SK-N-SH (cell line): Measurements from ENCODE around the gene ABCA9. TPM values are rescaled to one million over a fixed set of nuclear protein-coding genes. Genes with fewer than 3 reads are reported as not detected.

ENCODE experiments used
- CTCF ChIA-PET: fragments of 300-600, 350-600 bp; formaldehyde crosslinking; extraction: SDS; loops from one replicate; lab custom pipeline; 2021; lab: Yijun Ruan, JAX
- POLR2A ChIA-PET: fragments of 350-600 bp; sonication (Branson Sonifier 250); formaldehyde crosslinking; extraction: SDS; loops from one replicate; lab custom pipeline; 2020; ENCODE audit warnings: antibody characterized with exemption, inconsistent platforms; lab: Yijun Ruan, JAX
- DNase-seq: peaks from one replicate; pipeline ENCODE4 v3.0.0; 2012
- H2AFZ ChIP-seq: fragments of 200-600 bp; sonication (generic); 2 replicates; pipeline ENCODE4 v1.8.1; 2016; ENCODE audit warnings: antibody characterized with exemption, mild to moderate bottlenecking, low read depth
- H3F3A ChIP-seq: fragments of 200-600 bp; sonication (generic); replicated peaks from 2 replicates; pipeline ENCODE3; 2016; ENCODE audit warnings: antibody characterized with exemption, mild to moderate bottlenecking; ENCODE audit not compliant: insufficient read depth
- H3K27ac ChIP-seq, 2 experiments: fragments of 200-500 bp in 1 of 2; fragments of 200-600 bp in 1 of 2; sonication (Bioruptor generic) in 1 of 2; sonication (generic), shearing (Covaris generic) in 1 of 2; 2 replicates each; pipeline versions ENCODE4 v1.5.1 to v1.6.1; 2014 to 2016; ENCODE audit warnings: low read depth in 2 of 2, inconsistent platforms in 1 of 2, low read length in 1 of 2, mild to moderate bottlenecking in 1 of 2, mixed read lengths in 1 of 2
- H3K27me3 ChIP-seq: fragments of 200-600 bp; sonication (generic), shearing (Covaris generic); 2 replicates; pipeline ENCODE4 v1.6.1; 2016; ENCODE audit warnings: mixed run types; ENCODE audit not compliant: insufficient read depth
- H3K36me3 ChIP-seq, 2 experiments: fragments of 200-500 bp in 1 of 2; fragments of 200-600 bp in 1 of 2; sonication (Bioruptor generic) in 1 of 2; sonication (generic) in 1 of 2; replicated peaks in 1 of 2; 2 replicates each; pipeline versions ENCODE3 to v1.5.1; 2014 to 2016; ENCODE audit warnings: low read length in 1 of 2, mild to moderate bottlenecking in 1 of 2; ENCODE audit not compliant: insufficient read depth in 2 of 2, control insufficient read depth in 1 of 2
- H3K4me1 ChIP-seq, 2 experiments: fragments of 200-500 bp in 1 of 2; fragments of 200-600 bp in 1 of 2; sonication (Bioruptor generic) in 1 of 2; sonication (generic), shearing (Covaris generic) in 1 of 2; 2 replicates each; pipeline versions ENCODE4 v1.5.1 to v1.6.1; 2014 to 2016; ENCODE audit warnings: low read depth in 1 of 2, low read length in 1 of 2, mixed run types in 1 of 2; ENCODE audit not compliant: insufficient read depth in 2 of 2, control insufficient read depth in 1 of 2
- H3K4me2 ChIP-seq: fragments of 200-600 bp; sonication (generic), shearing (Covaris generic); 2 replicates; pipeline ENCODE4 v1.6.1; 2017; ENCODE audit warnings: mixed run types
- H3K4me3 ChIP-seq, 2 experiments: fragments of 200-500 bp in 1 of 2; fragments of 200-600 bp in 1 of 2; sonication (Bioruptor generic) in 1 of 2; sonication (generic), shearing (Covaris generic) in 1 of 2; 2 replicates each; pipeline versions ENCODE4 v1.5.1 to v1.8.1; 2014 to 2016; ENCODE audit warnings: low read depth in 2 of 2, inconsistent platforms in 1 of 2, low read length in 1 of 2, mild to moderate bottlenecking in 1 of 2, mixed read lengths in 1 of 2, moderate library complexity in 1 of 2
- H3K79me2 ChIP-seq: fragments of 200-600 bp; sonication (generic); 2 replicates; pipeline ENCODE4 v1.8.1; 2017; ENCODE audit warnings: mild to moderate bottlenecking; ENCODE audit not compliant: insufficient read depth
- H3K9ac ChIP-seq: fragments of 200-600 bp; sonication (generic); 2 replicates; pipeline ENCODE4 v1.6.1; 2017; ENCODE audit warnings: mixed run types
- H3K9me2 ChIP-seq: fragments of 200-600 bp; sonication (generic); 2 replicates; pipeline ENCODE4 v1.6.1; 2017; ENCODE audit warnings: mixed run types
- H3K9me3 ChIP-seq: fragments of 200-600 bp; sonication (generic); 2 replicates; pipeline ENCODE4 v1.6.1; 2017; ENCODE audit warnings: mixed run types, mild to moderate bottlenecking, moderate library complexity
- H4K20me1 ChIP-seq: fragments of 200-600 bp; sonication (generic); 2 replicates; pipeline ENCODE4 v1.6.1; 2017; ENCODE audit warnings: mild to moderate bottlenecking, mixed run types; ENCODE audit not compliant: insufficient read depth
- CHD2 ChIP-seq: fragments of 150-350 bp; IDR thresholded peaks from 2 replicates; pipeline ENCODE4 v1.6.1; 2018; ENCODE audit warnings: low read length; ENCODE audit not compliant: partially characterized antibody
- ELF1 ChIP-seq: IDR thresholded peaks from 2 replicates; pipeline ENCODE4 v1.4.0; 2012
- EZH2phosphoT487 ChIP-seq: fragments of 200-600 bp; sonication (generic); IDR thresholded peaks from 2 replicates; pipeline ENCODE4 v1.6.1; 2017; ENCODE audit warnings: low read depth, mixed run types, mild to moderate bottlenecking, antibody characterized with exemption, moderate library complexity, borderline replicate concordance
- FOSL2 ChIP-seq: IDR thresholded peaks from 2 replicates; pipeline ENCODE4 v1.4.0; 2012; ENCODE audit warnings: low read depth, mild to moderate bottlenecking, moderate library complexity, borderline replicate concordance
- FOXJ3 ChIP-seq: sonication (generic); formaldehyde crosslinking; IDR thresholded peaks from 2 replicates; pipeline ENCODE4 v1.5.1; 2020; ENCODE audit warnings: mild to moderate bottlenecking, missing genetic modification reagents
- GABPA ChIP-seq: IDR thresholded peaks from 2 replicates; pipeline ENCODE4 v1.4.0; 2012; ENCODE audit warnings: low read depth, mild to moderate bottlenecking
- GATA2 ChIP-seq: sonication (generic); formaldehyde crosslinking; IDR thresholded peaks from 2 replicates; pipeline ENCODE4 v1.5.0; 2020; ENCODE audit warnings: mild to moderate bottlenecking, missing genetic modification reagents
- JUND ChIP-seq: IDR thresholded peaks from 2 replicates; pipeline ENCODE4 v1.4.0; 2012
- NFIC ChIP-seq: IDR thresholded peaks from 2 replicates; pipeline ENCODE4 v1.4.0; 2012; ENCODE audit warnings: borderline replicate concordance
- NRF1 ChIP-seq: IDR thresholded peaks from 2 replicates; pipeline ENCODE4 v1.6.1; 2012; ENCODE audit warnings: low read depth, mild to moderate bottlenecking, low read length
- RAD21 ChIP-seq: IDR thresholded peaks from 2 replicates; pipeline ENCODE4 v1.6.1; 2012; ENCODE audit warnings: mild to moderate bottlenecking, low read length
- RCOR1 ChIP-seq: fragments of 150-350 bp; IDR thresholded peaks from 2 replicates; pipeline ENCODE4 v1.6.1; 2017; ENCODE audit warnings: antibody characterized with exemption, low read length
- RFX5 ChIP-seq: IDR thresholded peaks from 2 replicates; pipeline ENCODE4 v1.6.1; 2012; ENCODE audit warnings: mild to moderate bottlenecking, improper control_type of control experiment, low read length
- TCF12 ChIP-seq: IDR thresholded peaks from 2 replicates; pipeline ENCODE4 v1.4.0; 2012
- TEAD4 ChIP-seq: IDR thresholded peaks from 2 replicates; pipeline ENCODE4 v1.4.0; 2012; ENCODE audit warnings: mild to moderate bottlenecking, borderline replicate concordance; ENCODE audit not compliant: insufficient read depth
- YY1 ChIP-seq: IDR thresholded peaks from 2 replicates; pipeline ENCODE4 v1.4.0; 2012; ENCODE audit warnings: low read depth, mild to moderate bottlenecking
- WGBS: methylation state at CpG from one replicate; pipeline ENCODE4 v1.1.6; 2017; ENCODE audit warnings: low lambda C conversion rate; 5-methylcytosine and 5-hydroxymethylcytosine counted together
- polyA plus RNA-seq, 3 experiments: library from polyadenylated mRNA; depleted of rRNA; stranded (reverse); fragments of >200 nt; gene quantifications; 2 replicates each; pipeline ENCODE4 v1.2.3, GENCODE V29; 2012
- TF ChIP-seq, protein P1 (sequence below): fragments of 200-600 bp; sonication (generic); IDR thresholded peaks from 2 replicates; pipeline ENCODE4 v1.6.1; 2017; ENCODE audit warnings: antibody characterized with exemption, mild to moderate bottlenecking, moderate library complexity
- TF ChIP-seq, protein P2 (sequence below): fragments of 150-350 bp; IDR thresholded peaks from 2 replicates; pipeline ENCODE4 v1.6.1; 2016; ENCODE audit warnings: mild to moderate bottlenecking, low read depth, low read length
- TF ChIP-seq, protein P3 (sequence below): IDR thresholded peaks from 2 replicates; pipeline ENCODE4 v1.4.0; 2012; ENCODE audit warnings: low read depth, borderline replicate concordance
- TF ChIP-seq, protein P4 (sequence below): IDR thresholded peaks from 2 replicates; pipeline ENCODE4 v1.4.0; 2012; ENCODE audit warnings: low read depth

ABCA9 gene
- polyA plus RNA-seq, 1 of the 3 experiments (the other 2 are of a cell fraction) = 0.07 TPM

DNA sequence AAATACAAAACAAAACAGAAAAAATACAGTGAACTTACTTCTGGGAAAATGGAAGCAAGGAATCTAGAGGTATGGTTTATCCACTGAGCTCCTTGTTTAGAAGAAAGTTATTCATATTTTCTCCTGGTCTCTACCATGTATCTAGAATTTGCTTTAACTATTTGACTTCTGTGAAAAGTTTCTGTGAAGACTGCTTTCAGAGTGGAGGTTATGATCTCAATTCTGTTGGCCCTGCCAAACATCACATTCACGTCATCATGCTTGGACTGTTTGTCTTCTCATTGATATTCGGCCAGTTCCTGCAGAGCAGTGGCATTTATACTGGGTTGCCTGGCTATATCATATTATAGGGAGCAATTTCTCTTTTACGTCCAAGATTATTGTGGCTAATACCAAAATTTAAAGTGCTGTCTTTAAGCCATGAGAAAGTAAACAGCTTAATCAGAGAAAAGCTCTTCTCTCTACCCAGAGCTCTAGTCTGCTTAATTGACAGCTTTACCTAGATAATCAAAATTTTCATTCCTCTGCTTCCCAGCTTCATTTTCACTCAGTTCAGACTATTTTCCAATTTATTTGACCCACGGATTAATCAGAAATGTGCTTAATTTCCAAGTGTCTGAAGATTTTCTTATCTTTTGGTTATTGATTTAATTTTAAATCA is 105.4 kb downstream of the ABCA9 start, which contains the start of gene ABCA8:
Gene ABCA8, minus strand, starts transcription at position 212 of the 661 bp plus-strand sequence. CDS start 13,358 bp downstream, outside the sequence.
- DNase-seq = no peak
- Histone ChIP-seq H4K20me1 (no peaks in the 10 kb centered on the region), H3K27me3 (no peaks in the 10 kb centered on the region; the same call in 1 of the 2 replicates), H3K4me3 (peak within 1 kb of the TSS; percentile 7 to 15; a peak in 2 of 4 replicates), H3K4me2 (peak within 1 kb of the TSS; percentile 9; the same call in 1 of the 2 replicates), H3K79me2 (no peaks in the 10 kb centered on the region), H3F3A (no peaks in the 10 kb centered on the region), H3K9me2 (no peaks in the 10 kb centered on the region), H3K4me1 (no peaks in the 10 kb centered on the region), H3K9ac (no peak within 1 kb of the TSS), H3K9me3 (no peaks in the 10 kb centered on the region), H3K36me3 (no peaks in the 10 kb centered on the region), H3K27ac (no peak within 1 kb of the TSS), H2AFZ (peak within 1 kb of the TSS; percentile 54)
- ChIA-PET POLR2A (no interaction called here), CTCF (interaction anchor here (1.0 to 1.1 kb wide), 2 partner anchors 9 to 48 kb away, joined by 3 read pairs; no protein-coding TSS in a partner anchor)
- TF ChIP-seq, protein P1, sequence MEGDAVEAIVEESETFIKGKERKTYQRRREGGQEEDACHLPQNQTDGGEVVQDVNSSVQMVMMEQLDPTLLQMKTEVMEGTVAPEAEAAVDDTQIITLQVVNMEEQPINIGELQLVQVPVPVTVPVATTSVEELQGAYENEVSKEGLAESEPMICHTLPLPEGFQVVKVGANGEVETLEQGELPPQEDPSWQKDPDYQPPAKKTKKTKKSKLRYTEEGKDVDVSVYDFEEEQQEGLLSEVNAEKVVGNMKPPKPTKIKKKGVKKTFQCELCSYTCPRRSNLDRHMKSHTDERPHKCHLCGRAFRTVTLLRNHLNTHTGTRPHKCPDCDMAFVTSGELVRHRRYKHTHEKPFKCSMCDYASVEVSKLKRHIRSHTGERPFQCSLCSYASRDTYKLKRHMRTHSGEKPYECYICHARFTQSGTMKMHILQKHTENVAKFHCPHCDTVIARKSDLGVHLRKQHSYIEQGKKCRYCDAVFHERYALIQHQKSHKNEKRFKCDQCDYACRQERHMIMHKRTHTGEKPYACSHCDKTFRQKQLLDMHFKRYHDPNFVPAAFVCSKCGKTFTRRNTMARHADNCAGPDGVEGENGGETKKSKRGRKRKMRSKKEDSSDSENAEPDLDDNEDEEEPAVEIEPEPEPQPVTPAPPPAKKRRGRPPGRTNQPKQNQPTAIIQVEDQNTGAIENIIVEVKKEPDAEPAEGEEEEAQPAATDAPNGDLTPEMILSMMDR = no peak
- TF ChIP-seq, protein P2, sequence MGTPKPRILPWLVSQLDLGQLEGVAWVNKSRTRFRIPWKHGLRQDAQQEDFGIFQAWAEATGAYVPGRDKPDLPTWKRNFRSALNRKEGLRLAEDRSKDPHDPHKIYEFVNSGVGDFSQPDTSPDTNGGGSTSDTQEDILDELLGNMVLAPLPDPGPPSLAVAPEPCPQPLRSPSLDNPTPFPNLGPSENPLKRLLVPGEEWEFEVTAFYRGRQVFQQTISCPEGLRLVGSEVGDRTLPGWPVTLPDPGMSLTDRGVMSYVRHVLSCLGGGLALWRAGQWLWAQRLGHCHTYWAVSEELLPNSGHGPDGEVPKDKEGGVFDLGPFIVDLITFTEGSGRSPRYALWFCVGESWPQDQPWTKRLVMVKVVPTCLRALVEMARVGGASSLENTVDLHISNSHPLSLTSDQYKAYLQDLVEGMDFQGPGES = no peak
- TF ChIP-seq NRF1 = no peak
- no peak for TF ChIP-seq ELF1
- TF ChIP-seq, protein P3, sequence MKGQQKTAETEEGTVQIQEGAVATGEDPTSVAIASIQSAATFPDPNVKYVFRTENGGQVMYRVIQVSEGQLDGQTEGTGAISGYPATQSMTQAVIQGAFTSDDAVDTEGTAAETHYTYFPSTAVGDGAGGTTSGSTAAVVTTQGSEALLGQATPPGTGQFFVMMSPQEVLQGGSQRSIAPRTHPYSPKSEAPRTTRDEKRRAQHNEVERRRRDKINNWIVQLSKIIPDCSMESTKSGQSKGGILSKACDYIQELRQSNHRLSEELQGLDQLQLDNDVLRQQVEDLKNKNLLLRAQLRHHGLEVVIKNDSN = no peak
- TF ChIP-seq TCF12 = no peak
- 4% methylated on average over 4 of the region's 4 CpGs for WGBS

DNA sequence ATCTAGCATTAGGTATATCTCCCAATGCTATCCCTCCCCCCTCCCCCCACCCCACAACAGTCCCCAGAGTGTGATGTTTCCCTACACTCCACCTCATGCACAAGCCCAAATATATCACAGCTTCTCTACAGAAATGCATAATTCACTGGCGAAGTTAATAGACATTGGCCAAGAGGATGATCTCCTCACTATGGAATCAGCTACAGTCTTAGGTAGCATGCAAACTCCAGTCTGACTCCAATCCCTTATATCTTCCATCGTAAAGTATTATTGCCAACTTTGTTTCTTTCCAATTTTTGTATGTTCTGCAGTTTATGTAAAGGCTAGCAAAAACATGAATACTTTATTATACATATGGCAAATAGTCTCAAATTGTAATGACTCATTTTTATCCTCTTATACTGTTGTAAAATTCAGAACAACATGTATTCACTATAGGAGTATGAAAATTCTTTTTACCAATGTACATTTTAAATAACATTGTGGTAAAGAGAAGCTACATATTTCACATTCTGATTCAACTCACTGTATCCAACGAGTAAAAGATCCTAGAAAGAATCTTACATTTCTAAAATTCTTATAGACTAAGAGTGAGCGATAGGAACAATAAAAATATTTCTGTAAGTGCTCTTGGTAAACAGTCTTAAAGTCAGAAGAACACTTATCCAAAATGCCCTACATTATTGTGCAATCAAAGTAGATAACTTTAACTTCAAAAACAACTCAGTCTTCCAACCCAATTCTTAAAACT is 106.4 kb downstream of the ABCA9 start:
- H3K4me3 ChIP-seq = peak overlapping the region in 1 of 2 experiments; percentile 15; a peak in 2 of 4 replicates
- H4K20me1 ChIP-seq = no peaks in the 10 kb centered on the region
- H3K27ac ChIP-seq = no peak overlapping the region
- H2AFZ ChIP-seq = 0 out of 2 replicates have a peak overlapping the region, but pooled peaks have one; percentile 54
- no peak overlapping the region for H3K9ac ChIP-seq
- DNase-seq = no peak
- H3K27me3 ChIP-seq = no peaks in the 10 kb centered on the region; the same call in 1 of the 2 replicates
- ChIA-PET CTCF (interaction anchor here (0.9 to 1.0 kb wide), 2 partner anchors 10 to 13 kb away, joined by 3 read pairs; no protein-coding TSS in a partner anchor), POLR2A (no interaction called here)
- no peaks in the 10 kb centered on the region for H3F3A ChIP-seq
- no peaks in the 10 kb centered on the region for H3K9me2 ChIP-seq
- TF ChIP-seq ELF1 (no peak), CHD2 (no peak), RAD21 (no peak), RFX5 (no peak), GATA2 (CRISPR knock-in tag) (no peak), GABPA (no peak), YY1 (no peak), NRF1 (no peak), JUND (no peak), EZH2phosphoT487 (no peak), TEAD4 (no peak), FOXJ3 (CRISPR knock-in tag) (no peak), NFIC (no peak), FOSL2 (no peak), RCOR1 (no peak)
- TF ChIP-seq, protein P4, sequence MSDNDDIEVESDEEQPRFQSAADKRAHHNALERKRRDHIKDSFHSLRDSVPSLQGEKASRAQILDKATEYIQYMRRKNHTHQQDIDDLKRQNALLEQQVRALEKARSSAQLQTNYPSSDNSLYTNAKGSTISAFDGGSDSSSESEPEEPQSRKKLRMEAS = no peak
- no peak overlapping the region for H3K4me2 ChIP-seq
- no peaks in the 10 kb centered on the region for H3K4me1 ChIP-seq
- 20% methylated on average over 4 of the region's 4 CpGs for WGBS
- no peaks in the 10 kb centered on the region for H3K9me3 ChIP-seq
- H3K79me2 ChIP-seq = no peaks in the 10 kb centered on the region
- H3K36me3 ChIP-seq = no peaks in the 10 kb centered on the region
